Common myeloid progenitor, CD34-positive (primary cell): ENCODE data around the gene MAGI2.

Source experiments
- CTCF ChIA-PET: fragments of 350-600 bp; sonication (Branson Sonifier 250); formaldehyde crosslinking; loops from one replicate; lab custom pipeline; 2021; ENCODE audit warnings: antibody characterized with exemption; lab: Charles Lee
- POLR2A ChIA-PET: fragments of 350-600 bp; sonication (Branson Sonifier 250); formaldehyde crosslinking; loops from one replicate; lab custom pipeline; 2021; ENCODE audit warnings: antibody characterized with exemption; lab: Charles Lee
- DNase-seq, 3 donors: peaks; one replicate each; pipeline versions ENCODE4 v3.0.0 to v3.0.0-alpha.2; 2013
- H3K27ac ChIP-seq, 2 experiments: 1 replicate in 1 of 2; 2 replicates in 1 of 2; pipeline ENCODE4 v1.7.0; 2013; ENCODE audit warnings: inconsistent platforms in 2 of 2, low read length in 2 of 2, mild to moderate bottlenecking in 2 of 2, low read depth in 1 of 2, moderate library complexity in 1 of 2; ENCODE audit not compliant: severe bottlenecking in 2 of 2, insufficient read depth in 1 of 2, poor library complexity in 1 of 2
- H3K27me3 ChIP-seq, 5 experiments: replicated peaks in 2 of 5; 1 replicate in 3 of 5; 2 replicates in 2 of 5; pipeline versions ENCODE4 v1.6.1 to v1.7.0; 2013; ENCODE audit warnings: low read length in 4 of 5, mild to moderate bottlenecking in 2 of 5, moderate library complexity in 2 of 5, inconsistent platforms in 1 of 5; ENCODE audit not compliant: insufficient read depth in 5 of 5, control insufficient read depth in 4 of 5
- H3K36me3 ChIP-seq, 4 experiments: 1 replicate in 2 of 4; 2 replicates in 2 of 4; pipeline versions ENCODE4 v1.6.1 to v1.7.0; 2013; ENCODE audit warnings: low read length in 3 of 4, control low read depth in 1 of 4, mild to moderate bottlenecking in 1 of 4; ENCODE audit not compliant: control insufficient read depth in 4 of 4, insufficient read depth in 4 of 4
- H3K4me1 ChIP-seq, 4 experiments: 1 replicate in 3 of 4; 2 replicates in 1 of 4; pipeline versions ENCODE4 v1.6.1 to v1.7.1; 2013; ENCODE audit warnings: low read length in 3 of 4, mild to moderate bottlenecking in 3 of 4, control low read depth in 1 of 4, inconsistent platforms in 1 of 4, moderate library complexity in 1 of 4; ENCODE audit not compliant: control insufficient read depth in 4 of 4, insufficient read depth in 4 of 4; ENCODE audit errors: control extremely low read depth in 1 of 4
- H3K4me3 ChIP-seq, 7 experiments: 1 replicate in 4 of 7; 2 replicates in 3 of 7; pipeline versions ENCODE4 v1.5.1 to v1.7.0; 2013; ENCODE audit warnings: mild to moderate bottlenecking in 7 of 7, low read length in 6 of 7, moderate library complexity in 6 of 7, inconsistent platforms in 2 of 7, low read depth in 2 of 7, control low read depth in 1 of 7; ENCODE audit not compliant: insufficient read depth in 4 of 7, control insufficient read depth in 1 of 7; ENCODE audit errors: extremely low read depth in 1 of 7
- H3K9me3 ChIP-seq, 5 experiments: 1 replicate in 4 of 5; 2 replicates in 1 of 5; pipeline versions ENCODE4 v1.6.1 to v1.7.1; 2013; ENCODE audit warnings: low read length in 4 of 5, mild to moderate bottlenecking in 2 of 5, inconsistent platforms in 1 of 5, low read depth in 1 of 5, moderate library complexity in 1 of 5; ENCODE audit not compliant: control insufficient read depth in 4 of 5, insufficient read depth in 2 of 5; ENCODE audit errors: control extremely low read depth in 1 of 5
- WGBS: methylation state at CpG from one replicate; pipeline ENCODE4 v1.1.5; 2013; ENCODE audit not compliant: insufficient coverage; 5-methylcytosine and 5-hydroxymethylcytosine counted together

MAGI2 gene

DNA sequence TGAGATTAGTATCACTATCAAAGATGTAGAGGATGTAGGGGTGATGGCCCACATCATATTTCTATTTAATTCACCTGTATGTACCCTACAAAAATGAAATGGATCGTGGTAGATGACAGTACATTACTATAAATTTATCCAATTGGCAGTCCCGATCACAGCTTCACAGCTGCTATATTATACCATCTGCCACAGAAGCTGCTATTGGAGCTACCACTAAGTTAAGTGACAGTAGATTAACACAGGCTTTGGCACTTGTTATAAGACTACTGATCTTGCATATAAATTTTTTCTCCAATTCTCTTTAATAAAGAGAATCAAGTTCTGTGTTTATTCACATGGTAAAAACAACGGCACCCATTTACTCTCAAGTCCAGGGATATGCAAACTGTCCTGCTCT, 24.9 kb upstream of the MAGI2 start:
- no peak overlapping the region for H3K27ac ChIP-seq
- no peaks in the 10 kb centered on the region for H3K36me3 ChIP-seq
- CTCF ChIA-PET = no interaction called here
- POLR2A ChIA-PET = no interaction called here
- 100% methylated on average over 2 of the region's 3 CpGs for WGBS
- H3K4me3 ChIP-seq = no peak overlapping the region
- H3K9me3 ChIP-seq = peaks cover 0 to 3% (median 0%) of the 10 kb centered on the region in 5 experiments
- H3K4me1 ChIP-seq = no peaks in the 10 kb centered on the region
- DNase-seq = no peak
- no peaks in the 10 kb centered on the region for H3K27me3 ChIP-seq

DNA sequence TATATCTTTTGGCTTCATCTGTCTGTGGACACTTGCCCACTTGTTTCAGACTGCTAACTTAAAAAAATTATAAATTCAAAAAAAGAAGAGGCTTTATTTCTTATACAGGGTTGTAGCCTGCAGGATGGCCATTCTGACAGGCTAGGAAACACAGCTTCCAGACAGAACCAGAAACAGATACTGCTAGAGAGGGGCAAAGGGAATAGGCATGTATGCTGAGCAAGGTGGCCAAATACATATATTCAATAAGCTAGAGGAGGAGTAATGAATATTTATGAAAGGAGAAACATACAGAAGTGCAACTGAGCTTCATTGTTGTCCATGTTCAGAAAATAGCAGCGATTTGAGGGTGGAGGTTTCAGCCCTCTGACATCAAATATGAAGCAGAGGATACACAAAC, 22.0 kb upstream of the MAGI2 start:
- Histone ChIP-seq H3K36me3 (no peaks in the 10 kb centered on the region), H3K4me1 (no peaks in the 10 kb centered on the region), H3K9me3 (peaks cover 0 to 3% (median 0%) of the 10 kb centered on the region in 5 experiments), H3K27ac (no peak overlapping the region), H3K27me3 (no peaks in the 10 kb centered on the region), H3K4me3 (no peak overlapping the region)
- ChIA-PET POLR2A (no interaction called here), CTCF (no interaction called here)
- no peak for DNase-seq
- 80% methylated on average over 1 of the region's 1 CpG for WGBS

DNA sequence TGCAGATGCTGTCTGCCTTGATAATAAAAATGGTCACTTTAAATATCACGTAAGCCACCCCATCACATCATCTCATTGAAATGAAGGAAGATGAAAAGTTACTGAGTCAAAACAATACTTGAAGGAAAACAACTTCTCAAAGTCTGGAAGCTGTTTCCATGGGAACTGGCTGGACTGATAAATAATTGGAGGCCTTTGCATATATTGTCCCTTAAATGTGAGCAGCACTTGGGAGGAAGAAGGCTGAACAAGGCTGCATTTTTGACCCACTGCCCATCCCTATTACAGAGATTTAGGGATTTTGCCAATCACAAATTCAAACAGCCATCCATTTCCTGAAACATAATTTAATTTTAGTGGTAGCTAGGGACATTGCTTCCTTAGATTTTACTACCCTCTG, 18.2 kb upstream of the MAGI2 start:
- CTCF ChIA-PET = no interaction called here

DNA sequence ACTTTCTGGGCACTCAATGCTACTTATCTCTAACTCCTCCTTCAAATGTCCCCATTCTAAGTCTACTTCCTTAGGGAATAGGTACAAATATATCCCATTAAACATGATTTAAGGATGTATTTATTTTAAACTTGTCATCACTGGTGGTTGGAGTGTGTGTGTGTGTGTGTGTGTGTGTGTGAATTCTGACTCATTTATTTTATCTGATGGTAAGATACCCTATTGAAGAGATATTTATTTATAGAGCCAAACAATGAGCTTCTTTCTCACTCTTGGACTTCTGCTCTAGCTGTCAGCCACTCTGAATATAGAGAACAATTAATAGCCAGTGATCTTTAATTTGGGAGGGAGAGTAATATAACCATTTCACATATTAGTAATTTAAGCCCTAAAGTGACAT, 17.8 kb upstream of the MAGI2 start:
- Histone ChIP-seq H3K27ac (no peak overlapping the region), H3K9me3 (no peaks in the 10 kb centered on the region), H3K4me1 (no peaks in the 10 kb centered on the region), H3K27me3 (no peaks in the 10 kb centered on the region), H3K36me3 (peaks cover 0 to 2% (median 0%) of the 10 kb centered on the region in 4 experiments), H3K4me3 (no peak overlapping the region)
- ChIA-PET POLR2A (no interaction called here), CTCF (no interaction called here)
- DNase-seq = no peak

More for the DNA sequence above, 18.2 kb upstream of the MAGI2 start:
- no peaks in the 10 kb centered on the region for H3K27me3 ChIP-seq
- DNase-seq = no peak
- POLR2A ChIA-PET = no interaction called here
- H3K4me3 ChIP-seq = no peak overlapping the region
- WGBS = no CpG with 5 or more reads among the region's 1 CpG
- H3K27ac ChIP-seq = no peak overlapping the region
- H3K4me1 ChIP-seq = no peaks in the 10 kb centered on the region
- H3K36me3 ChIP-seq = peaks cover 0 to 2% (median 0%) of the 10 kb centered on the region in 4 experiments
- no peaks in the 10 kb centered on the region for H3K9me3 ChIP-seq

DNA sequence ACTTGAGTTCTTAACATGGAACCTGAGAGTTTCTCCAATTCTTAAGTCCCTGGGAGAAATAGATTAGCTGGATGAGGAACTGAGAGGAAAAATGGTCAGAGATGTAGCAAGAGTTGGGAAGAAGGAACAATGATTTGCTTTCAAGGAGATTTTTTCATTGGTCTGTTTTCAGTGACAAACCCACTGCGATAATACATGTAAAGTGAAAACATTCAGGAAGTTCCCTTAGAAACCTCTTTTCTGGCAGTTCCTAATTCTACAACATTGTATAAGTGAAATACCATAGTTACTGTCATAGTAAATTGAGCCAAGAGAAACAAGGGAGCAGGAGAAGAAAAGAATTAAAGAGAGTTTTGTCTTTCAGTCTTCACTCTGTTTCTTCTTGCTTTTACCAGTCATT, 12.1 kb upstream of the MAGI2 start:
- Histone ChIP-seq H3K4me1 (peaks cover 0 to 2% (median under 1%) of the 10 kb centered on the region in 4 experiments), H3K4me3 (no peak overlapping the region), H3K9me3 (no peaks in the 10 kb centered on the region), H3K27me3 (no peaks in the 10 kb centered on the region), H3K27ac (no peak overlapping the region), H3K36me3 (peaks cover 0 to 5% (median 0%) of the 10 kb centered on the region in 4 experiments)
- ChIA-PET POLR2A (no interaction called here), CTCF (no interaction called here)
- peak in 1 of 3 donors; percentile 8 for DNase-seq
- WGBS = no CpG with 5 or more reads among the region's 1 CpG

DNA sequence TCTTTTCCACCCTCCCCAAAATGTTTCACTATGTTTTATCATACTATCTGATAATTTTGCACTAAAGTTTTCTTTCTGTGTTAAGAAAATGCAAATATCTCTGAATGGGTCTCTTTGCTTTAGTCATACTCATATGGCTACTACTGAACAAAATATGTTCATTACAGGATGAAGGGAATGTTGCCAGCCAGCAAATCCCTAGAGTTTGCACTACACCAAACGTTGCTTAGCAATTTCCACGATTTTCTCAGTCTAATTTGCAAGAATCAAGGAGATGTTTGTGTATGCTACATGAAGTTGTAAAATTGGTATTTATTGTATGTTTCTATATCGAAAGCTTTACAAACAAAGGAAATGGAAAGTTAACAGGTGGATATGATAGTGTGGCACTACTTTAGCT, 10.6 kb upstream of the MAGI2 start:
- Histone ChIP-seq H3K4me1 (peaks cover 0 to 2% (median under 1%) of the 10 kb centered on the region in 4 experiments), H3K9me3 (no peaks in the 10 kb centered on the region), H3K4me3 (peak overlapping the region in 2 of 7 experiments; percentile 24 to 46), H3K27me3 (no peaks in the 10 kb centered on the region), H3K36me3 (peaks cover 0 to 11% (median 2%) of the 10 kb centered on the region in 4 experiments), H3K27ac (no peak overlapping the region)
- CTCF ChIA-PET = no interaction called here
- POLR2A ChIA-PET = no interaction called here
- no peak for DNase-seq
- whole genome bisulfite sequencing = 95% methylated on average over 3 of the region's 3 CpGs

DNA sequence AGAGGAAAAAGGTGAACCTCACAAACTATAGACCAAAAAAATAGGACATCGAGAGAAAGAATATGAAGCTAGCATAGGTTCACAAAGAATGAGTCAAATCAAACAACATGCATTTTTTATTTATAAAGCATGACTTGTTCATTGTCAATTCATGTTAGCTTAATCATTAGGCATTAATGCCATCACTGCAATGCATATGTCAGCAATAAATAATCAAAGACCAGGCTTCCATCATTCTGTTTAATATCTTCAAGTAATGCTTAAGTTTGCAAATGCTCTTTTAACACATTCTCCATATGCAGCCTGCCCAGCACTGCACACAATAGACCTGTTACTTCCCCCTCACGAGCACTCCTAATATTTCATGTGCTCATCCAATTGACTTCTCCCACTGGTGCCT, 8.9 kb upstream of the MAGI2 start:
- Histone ChIP-seq H3K9me3 (no peaks in the 10 kb centered on the region), H3K36me3 (peaks cover 0 to 9% (median 2%) of the 10 kb centered on the region in 4 experiments), H3K27ac (no peak overlapping the region), H3K4me1 (peaks cover 0 to 2% (median under 1%) of the 10 kb centered on the region in 4 experiments), H3K4me3 (no peak overlapping the region), H3K27me3 (no peaks in the 10 kb centered on the region)
- DNase-seq = no peak
- POLR2A ChIA-PET = no interaction called here
- CTCF ChIA-PET = interaction anchor here (1.0 kb wide), 1 partner anchor 68 kb away, joined by 3 read pairs; no protein-coding TSS in a partner anchor
- 100% methylated on average over 2 of the region's 2 CpGs for WGBS
